ENCODE results near the gene HIBCH.

DNA sequence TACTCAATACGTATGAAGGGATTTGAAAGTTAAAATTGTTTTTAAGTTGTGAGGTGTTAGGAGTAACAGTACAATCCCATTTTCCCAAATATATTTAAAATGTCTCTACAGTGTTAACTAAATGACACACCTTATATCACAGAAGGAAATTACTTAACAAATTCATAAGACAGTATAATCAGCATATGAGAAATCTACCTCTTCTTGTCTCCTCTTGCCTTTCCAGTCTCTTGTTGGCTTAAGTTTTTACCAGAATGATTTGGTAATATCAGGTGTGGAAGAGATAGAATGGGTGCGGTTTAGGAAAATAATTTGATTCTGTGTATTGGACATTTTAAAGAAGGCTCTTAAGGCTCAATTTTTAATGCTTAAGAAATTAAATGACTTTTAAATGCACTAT lies 14.3 kb upstream of the HIBCH start:
- no peak for TF ChIP-seq JUND (IDR thresholded peaks at IDR 0.05)
- TF ChIP-seq GABPA (IDR thresholded peaks at IDR 0.05; ENCODE audit: low read depth) = no peak
- TF ChIP-seq, protein P1, sequence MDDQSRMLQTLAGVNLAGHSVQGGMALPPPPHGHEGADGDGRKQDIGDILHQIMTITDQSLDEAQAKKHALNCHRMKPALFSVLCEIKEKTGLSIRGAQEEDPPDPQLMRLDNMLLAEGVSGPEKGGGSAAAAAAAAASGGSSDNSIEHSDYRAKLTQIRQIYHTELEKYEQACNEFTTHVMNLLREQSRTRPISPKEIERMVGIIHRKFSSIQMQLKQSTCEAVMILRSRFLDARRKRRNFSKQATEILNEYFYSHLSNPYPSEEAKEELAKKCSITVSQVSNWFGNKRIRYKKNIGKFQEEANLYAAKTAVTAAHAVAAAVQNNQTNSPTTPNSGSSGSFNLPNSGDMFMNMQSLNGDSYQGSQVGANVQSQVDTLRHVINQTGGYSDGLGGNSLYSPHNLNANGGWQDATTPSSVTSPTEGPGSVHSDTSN (IDR thresholded peaks at IDR 0.05) = no peak
- TF ChIP-seq, protein P2, sequence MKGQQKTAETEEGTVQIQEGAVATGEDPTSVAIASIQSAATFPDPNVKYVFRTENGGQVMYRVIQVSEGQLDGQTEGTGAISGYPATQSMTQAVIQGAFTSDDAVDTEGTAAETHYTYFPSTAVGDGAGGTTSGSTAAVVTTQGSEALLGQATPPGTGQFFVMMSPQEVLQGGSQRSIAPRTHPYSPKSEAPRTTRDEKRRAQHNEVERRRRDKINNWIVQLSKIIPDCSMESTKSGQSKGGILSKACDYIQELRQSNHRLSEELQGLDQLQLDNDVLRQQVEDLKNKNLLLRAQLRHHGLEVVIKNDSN (IDR thresholded peaks at IDR 0.05; ENCODE audit: borderline replicate concordance, low read depth) = no peak
- TF ChIP-seq, protein P3, sequence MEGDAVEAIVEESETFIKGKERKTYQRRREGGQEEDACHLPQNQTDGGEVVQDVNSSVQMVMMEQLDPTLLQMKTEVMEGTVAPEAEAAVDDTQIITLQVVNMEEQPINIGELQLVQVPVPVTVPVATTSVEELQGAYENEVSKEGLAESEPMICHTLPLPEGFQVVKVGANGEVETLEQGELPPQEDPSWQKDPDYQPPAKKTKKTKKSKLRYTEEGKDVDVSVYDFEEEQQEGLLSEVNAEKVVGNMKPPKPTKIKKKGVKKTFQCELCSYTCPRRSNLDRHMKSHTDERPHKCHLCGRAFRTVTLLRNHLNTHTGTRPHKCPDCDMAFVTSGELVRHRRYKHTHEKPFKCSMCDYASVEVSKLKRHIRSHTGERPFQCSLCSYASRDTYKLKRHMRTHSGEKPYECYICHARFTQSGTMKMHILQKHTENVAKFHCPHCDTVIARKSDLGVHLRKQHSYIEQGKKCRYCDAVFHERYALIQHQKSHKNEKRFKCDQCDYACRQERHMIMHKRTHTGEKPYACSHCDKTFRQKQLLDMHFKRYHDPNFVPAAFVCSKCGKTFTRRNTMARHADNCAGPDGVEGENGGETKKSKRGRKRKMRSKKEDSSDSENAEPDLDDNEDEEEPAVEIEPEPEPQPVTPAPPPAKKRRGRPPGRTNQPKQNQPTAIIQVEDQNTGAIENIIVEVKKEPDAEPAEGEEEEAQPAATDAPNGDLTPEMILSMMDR (IDR thresholded peaks at IDR 0.05) = no peak

Measured in SK-N-SH (cell line).